ENCODE measurements around the gene USF2.

GRCh38 chr19:35266520-35267352 is 2.0 kb upstream of the USF2 start:
- no peak for TF ChIP-seq GATA2 (IDR thresholded peaks at IDR 0.05; ENCODE audit: low read depth, low read length)
- no peak for TF ChIP-seq GATA3 (IDR thresholded peaks at IDR 0.05; ENCODE audit: low read depth, low read length)
